SU-DHL-6 (cell line): Measurements from ENCODE around the gene STK10.

Experiments used
- H2AFZ ChIP-seq: fragments of 200-600 bp; sonication (generic); 2 replicates; pipeline ENCODE4 v1.6.1; 2014; ENCODE audit warnings: low read depth, mild to moderate bottlenecking, moderate library complexity, mixed read lengths, antibody characterized with exemption, low read length; ENCODE audit not compliant: severe bottlenecking
- H3F3A ChIP-seq: fragments of 200-600 bp; shearing (Covaris generic); 2 replicates; pipeline ENCODE4 v1.6.0; 2016; ENCODE audit warnings: antibody characterized with exemption, mild to moderate bottlenecking; ENCODE audit not compliant: insufficient read depth
- H3K27ac ChIP-seq: fragments of 200-600 bp; sonication (generic); 2 replicates; pipeline ENCODE4 v1.5.1; 2016; ENCODE audit warnings: low read depth, mild to moderate bottlenecking, low read length, moderate library complexity, mixed read lengths
- H3K27me3 ChIP-seq: fragments of 200-600 bp; sonication (generic), shearing (Covaris generic); 2 replicates; pipeline ENCODE4 v1.6.0; 2014; ENCODE audit warnings: mild to moderate bottlenecking, low read length
- H3K36me3 ChIP-seq: fragments of 200-600 bp; sonication (generic); 2 replicates; pipeline ENCODE4 v1.6.1; 2014; ENCODE audit warnings: mild to moderate bottlenecking, low read length, mixed read lengths
- H3K4me2 ChIP-seq: fragments of 300-600, 200-600 bp; shearing (Covaris generic), sonication (generic); 2 replicates; pipeline ENCODE4 v1.6.0; 2014; ENCODE audit warnings: low read length, low read depth, mild to moderate bottlenecking; ENCODE audit not compliant: poor library complexity, severe bottlenecking
- H3K4me3 ChIP-seq: fragments of 200-600 bp; sonication (generic); 2 replicates; pipeline ENCODE4 v1.5.1; 2014; ENCODE audit warnings: antibody characterized with exemption, low read length, mild to moderate bottlenecking, mixed read lengths; ENCODE audit not compliant: insufficient read depth, poor library complexity, severe bottlenecking
- H3K79me2 ChIP-seq: fragments of 200-600 bp; sonication (generic); 2 replicates; pipeline ENCODE4 v1.6.1; 2014; ENCODE audit warnings: mild to moderate bottlenecking, low read length, moderate library complexity; ENCODE audit not compliant: insufficient read depth
- H3K9ac ChIP-seq: fragments of 200-600 bp; sonication (generic); 2 replicates; pipeline ENCODE4 v1.7.0; 2014; ENCODE audit warnings: mild to moderate bottlenecking, low read length
- H3K9me2 ChIP-seq: fragments of 200-600 bp; sonication (generic); replicated peaks from 2 replicates; pipeline ENCODE4 v1.6.1; 2014; ENCODE audit warnings: low read length; ENCODE audit not compliant: insufficient read depth
- H3K9me3 ChIP-seq: fragments of 200-600 bp; sonication (generic); 2 replicates; pipeline ENCODE4 v1.6.1; 2014; ENCODE audit warnings: low read length, mixed read lengths; ENCODE audit not compliant: insufficient read depth
- H4K20me1 ChIP-seq: fragments of 200-600 bp; sonication (generic); 2 replicates; pipeline ENCODE4 v1.6.1; 2014; ENCODE audit warnings: low read depth, mild to moderate bottlenecking, antibody characterized with exemption, low read length, moderate library complexity, mixed read lengths
- EZH2phosphoT487 ChIP-seq: fragments of 200-600 bp; sonication (generic), shearing (Covaris generic); conservative IDR thresholded peaks from 2 replicates; pipeline ENCODE4 v1.6.1; 2018; ENCODE audit warnings: mild to moderate bottlenecking, antibody characterized with exemption, low read length, moderate library complexity, mixed read lengths
- TF ChIP-seq, protein P1 (sequence below): fragments of 200-600 bp; sonication (generic); IDR thresholded peaks from one replicate; pipeline ENCODE4 v1.5.1; 2017; ENCODE audit warnings: antibody characterized with exemption, mild to moderate bottlenecking, low read length, moderate library complexity; ENCODE audit not compliant: insufficient read depth, poor library complexity, severe bottlenecking

Gene STK10

DNA sequence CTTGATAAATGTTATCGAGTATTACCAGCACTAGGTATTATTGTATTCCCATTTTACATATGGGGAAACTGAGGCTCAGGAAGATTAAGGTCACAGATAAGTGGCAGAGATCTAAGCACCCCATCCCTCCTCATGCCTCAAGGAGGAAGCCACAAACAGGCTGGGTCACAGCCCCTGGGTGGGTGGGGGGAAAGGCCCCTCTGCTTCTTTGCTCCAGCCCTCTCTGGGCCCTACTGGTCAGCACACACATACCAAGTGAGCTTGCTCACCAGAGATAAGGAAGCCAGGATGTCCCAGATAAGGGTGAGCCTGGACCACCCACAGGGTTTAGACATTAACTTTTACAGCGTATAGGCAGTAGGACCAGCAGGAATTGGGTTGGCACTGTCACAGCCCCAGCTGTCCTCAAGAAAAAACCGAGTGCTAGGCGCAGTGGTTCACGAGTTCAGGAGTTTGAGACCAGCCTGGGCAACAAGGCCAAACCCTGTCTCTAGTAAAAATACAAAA is 45.3 kb downstream of the STK10 start:
- H3K4me2 ChIP-seq = no peak overlapping the region
- no peaks in the 10 kb centered on the region for H3K36me3 ChIP-seq
- no peak overlapping the region for H3K4me3 ChIP-seq
- no peaks in the 10 kb centered on the region; the same call in 1 of the 2 replicates for H4K20me1 ChIP-seq
- H3K9me2 ChIP-seq = no peaks in the 10 kb centered on the region
- no peak for TF ChIP-seq EZH2phosphoT487
- TF ChIP-seq, protein P1, sequence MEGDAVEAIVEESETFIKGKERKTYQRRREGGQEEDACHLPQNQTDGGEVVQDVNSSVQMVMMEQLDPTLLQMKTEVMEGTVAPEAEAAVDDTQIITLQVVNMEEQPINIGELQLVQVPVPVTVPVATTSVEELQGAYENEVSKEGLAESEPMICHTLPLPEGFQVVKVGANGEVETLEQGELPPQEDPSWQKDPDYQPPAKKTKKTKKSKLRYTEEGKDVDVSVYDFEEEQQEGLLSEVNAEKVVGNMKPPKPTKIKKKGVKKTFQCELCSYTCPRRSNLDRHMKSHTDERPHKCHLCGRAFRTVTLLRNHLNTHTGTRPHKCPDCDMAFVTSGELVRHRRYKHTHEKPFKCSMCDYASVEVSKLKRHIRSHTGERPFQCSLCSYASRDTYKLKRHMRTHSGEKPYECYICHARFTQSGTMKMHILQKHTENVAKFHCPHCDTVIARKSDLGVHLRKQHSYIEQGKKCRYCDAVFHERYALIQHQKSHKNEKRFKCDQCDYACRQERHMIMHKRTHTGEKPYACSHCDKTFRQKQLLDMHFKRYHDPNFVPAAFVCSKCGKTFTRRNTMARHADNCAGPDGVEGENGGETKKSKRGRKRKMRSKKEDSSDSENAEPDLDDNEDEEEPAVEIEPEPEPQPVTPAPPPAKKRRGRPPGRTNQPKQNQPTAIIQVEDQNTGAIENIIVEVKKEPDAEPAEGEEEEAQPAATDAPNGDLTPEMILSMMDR = no peak
- H3K27ac ChIP-seq = no peak overlapping the region
- H3K79me2 ChIP-seq = peaks cover 65% of the 10 kb centered on the region
- no peak overlapping the region for H3K9ac ChIP-seq
- no peaks in the 10 kb centered on the region for H3K27me3 ChIP-seq
- H2AFZ ChIP-seq = no peak overlapping the region
- peaks cover 5% of the 10 kb centered on the region; the same call in 1 of the 2 replicates for H3F3A ChIP-seq
- no peaks in the 10 kb centered on the region for H3K9me3 ChIP-seq

DNA sequence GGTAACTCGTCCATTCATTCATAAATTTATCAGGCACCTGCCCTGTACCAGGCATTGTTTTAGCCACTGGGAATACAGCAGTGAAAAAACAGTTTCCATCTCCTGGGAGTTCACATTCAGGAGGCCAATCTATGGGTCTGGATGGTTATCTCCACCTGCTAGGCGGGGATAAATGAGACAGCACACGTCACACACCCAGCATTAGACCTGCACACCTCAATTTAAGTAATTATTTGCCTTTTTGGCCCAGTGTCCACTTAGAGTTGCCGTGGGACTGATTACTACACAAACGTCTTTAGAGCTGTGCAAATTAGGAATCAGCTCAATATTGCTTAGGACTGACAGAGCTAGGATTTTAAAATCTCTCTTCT is 46.1 kb downstream of the STK10 start:
- H3K9me2 ChIP-seq = no peaks in the 10 kb centered on the region
- H3K27me3 ChIP-seq = no peaks in the 10 kb centered on the region
- peaks cover 5% of the 10 kb centered on the region; the same call in 1 of the 2 replicates for H3F3A ChIP-seq
- TF ChIP-seq, protein P1 = no peak
- TF ChIP-seq EZH2phosphoT487 = no peak
- no peak overlapping the region for H3K27ac ChIP-seq
- no peak overlapping the region for H3K4me2 ChIP-seq
- H3K79me2 ChIP-seq = peaks cover 71% of the 10 kb centered on the region
- H3K36me3 ChIP-seq = no peaks in the 10 kb centered on the region
- no peaks in the 10 kb centered on the region for H3K9me3 ChIP-seq
- no peak overlapping the region for H3K9ac ChIP-seq
- H3K4me3 ChIP-seq = no peak overlapping the region
- no peak overlapping the region for H2AFZ ChIP-seq
- H4K20me1 ChIP-seq = no peaks in the 10 kb centered on the region; the same call in 1 of the 2 replicates

DNA sequence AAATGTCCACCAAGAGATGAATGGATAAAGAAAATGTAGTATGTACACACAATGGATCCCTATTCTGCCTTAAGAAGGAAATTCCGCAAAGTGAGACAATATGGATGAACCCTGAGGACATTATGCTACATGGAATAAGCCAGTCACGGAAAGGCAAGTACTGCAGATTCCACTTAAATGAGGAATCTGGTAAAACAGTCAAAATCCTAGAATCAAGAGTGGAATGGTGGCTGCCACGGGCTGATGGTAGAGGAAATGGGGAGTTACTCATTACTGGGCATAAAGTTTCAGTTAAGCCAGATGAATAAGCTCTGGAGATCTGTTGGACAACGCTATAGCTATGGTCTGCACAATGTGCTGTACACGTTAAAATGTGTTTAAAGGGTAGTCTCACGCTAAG is 47.2 kb downstream of the STK10 start:
- H3K36me3 ChIP-seq = no peaks in the 10 kb centered on the region
- TF ChIP-seq EZH2phosphoT487 = no peak
- TF ChIP-seq, protein P1 = no peak

More for the DNA sequence above, 47.2 kb downstream of the STK10 start:
- Histone ChIP-seq H3K4me3 (no peak overlapping the region), H3K9me3 (no peaks in the 10 kb centered on the region), H3K9ac (no peak overlapping the region), H3K9me2 (no peaks in the 10 kb centered on the region), H3K27me3 (no peaks in the 10 kb centered on the region), H2AFZ (no peak overlapping the region), H3K79me2 (peaks cover 71% of the 10 kb centered on the region), H4K20me1 (no peaks in the 10 kb centered on the region; the same call in 1 of the 2 replicates), H3F3A (peaks cover 5% of the 10 kb centered on the region; the same call in 1 of the 2 replicates), H3K4me2 (no peak overlapping the region), H3K27ac (no peak overlapping the region)
